ENCODE data around the gene AGAP1. TPM values are rescaled to one million over a fixed set of nuclear protein-coding genes. Genes with fewer than 3 reads are reported as not detected.

AGAP1 gene
- polyA plus RNA-seq, 4 donors = 17.5 to 19.9 (median 19.3) TPM

DNA sequence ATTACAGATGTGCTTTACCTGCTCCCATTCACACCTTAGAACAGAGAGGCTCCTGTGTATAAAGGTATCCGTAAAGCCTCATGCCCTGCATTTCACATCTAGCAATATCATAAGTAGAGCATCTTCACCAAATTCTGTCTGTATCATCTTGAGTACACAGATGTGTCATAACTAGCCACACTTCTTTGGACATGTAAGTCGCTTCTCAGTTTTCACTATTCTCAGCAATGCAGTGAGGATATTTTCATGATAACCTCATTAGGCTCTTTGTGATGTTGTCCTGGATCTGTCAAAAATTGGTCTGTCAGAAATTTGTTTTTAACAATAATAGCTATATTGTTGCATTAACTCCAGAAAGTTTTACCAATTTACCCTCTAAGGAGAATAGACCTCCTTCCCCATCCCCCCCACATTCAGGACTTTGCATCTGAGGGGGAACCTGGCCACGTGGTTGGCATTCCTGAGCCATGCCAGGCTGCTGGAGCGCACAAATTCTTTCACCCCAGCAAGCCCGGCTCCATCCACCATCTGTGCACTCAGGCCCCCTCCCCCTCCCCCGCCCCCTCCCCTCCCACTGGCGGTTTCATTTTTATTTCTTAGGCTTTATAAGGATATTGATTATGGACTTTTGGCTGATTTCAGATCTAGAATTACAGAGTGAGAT is 34.1 kb downstream of the AGAP1 start:
- DNase-seq (ENCODE audit: low read depth in 4 of 4, low spot score in 3 of 4) = no peak

DNA sequence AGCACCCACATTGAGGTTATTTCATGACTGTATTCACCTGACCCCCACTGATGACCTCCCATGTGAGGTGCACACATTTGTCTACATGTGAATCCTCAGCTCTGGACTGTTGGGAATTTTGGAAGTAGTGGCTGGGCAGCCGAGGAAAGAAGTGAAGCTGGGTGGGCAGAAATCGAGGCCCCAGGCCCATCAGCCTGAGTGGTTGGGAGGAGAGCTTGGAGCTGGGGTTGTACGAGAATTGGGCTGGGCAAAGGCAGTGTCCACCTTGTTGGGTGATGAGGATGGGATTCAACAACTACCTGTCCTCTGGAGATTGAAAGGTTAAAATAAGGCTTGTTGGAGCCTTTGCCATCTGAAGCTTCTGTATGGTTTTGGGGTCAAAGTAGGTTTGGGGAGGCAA is 35.8 kb downstream of the AGAP1 start:
- DNase-seq (ENCODE audit: low read depth in 4 of 4, low spot score in 3 of 4) = no peak

DNA sequence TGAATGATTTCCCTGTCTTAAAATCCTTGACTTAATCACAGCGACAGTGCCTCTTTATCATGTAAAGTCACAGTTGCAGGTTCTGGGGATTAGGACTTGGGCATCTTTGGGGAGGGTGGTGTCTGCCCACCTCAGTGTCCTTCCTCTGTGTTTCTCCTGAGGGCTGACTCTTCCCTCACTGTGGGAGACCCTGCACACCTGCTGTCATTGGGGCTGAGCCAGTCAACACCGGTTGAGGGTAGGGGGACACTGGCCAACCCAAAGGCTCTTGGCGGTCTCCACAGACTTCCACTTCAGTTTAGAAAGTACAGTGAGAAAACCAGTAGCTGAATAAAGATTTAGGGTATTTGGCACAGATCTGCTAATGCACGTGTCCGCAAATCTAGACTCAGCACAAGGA is 36.9 kb downstream of the AGAP1 start:
- DNase-seq (ENCODE audit: low read depth in 4 of 4, low spot score in 3 of 4) = no peak

DNA sequence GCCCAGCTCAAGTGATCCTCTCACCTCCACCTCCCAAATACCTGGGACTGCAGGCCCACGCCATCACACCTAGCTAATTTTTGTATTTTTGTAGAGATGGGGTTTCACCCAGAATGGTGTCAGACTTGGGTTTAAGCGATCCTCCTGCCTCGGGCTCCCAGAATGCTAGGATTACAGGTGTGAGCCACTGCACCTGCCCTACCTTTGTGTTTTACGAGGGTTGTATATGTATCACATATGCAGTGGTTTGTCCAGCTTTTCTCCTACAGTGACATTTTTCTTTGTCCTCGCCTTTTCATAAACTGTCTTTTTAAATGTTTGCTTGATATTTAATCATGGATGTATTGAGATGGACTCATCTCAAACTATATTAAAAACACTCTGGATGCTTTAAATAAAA is 38.5 kb downstream of the AGAP1 start:
- no peak for DNase-seq (ENCODE audit: low read depth in 4 of 4, low spot score in 3 of 4)

GRCh38 chr2:235533198-235533597 is 39.4 kb downstream of the AGAP1 start:
- DNase-seq (ENCODE audit: low read depth in 4 of 4, low spot score in 3 of 4) = no peak

DNA sequence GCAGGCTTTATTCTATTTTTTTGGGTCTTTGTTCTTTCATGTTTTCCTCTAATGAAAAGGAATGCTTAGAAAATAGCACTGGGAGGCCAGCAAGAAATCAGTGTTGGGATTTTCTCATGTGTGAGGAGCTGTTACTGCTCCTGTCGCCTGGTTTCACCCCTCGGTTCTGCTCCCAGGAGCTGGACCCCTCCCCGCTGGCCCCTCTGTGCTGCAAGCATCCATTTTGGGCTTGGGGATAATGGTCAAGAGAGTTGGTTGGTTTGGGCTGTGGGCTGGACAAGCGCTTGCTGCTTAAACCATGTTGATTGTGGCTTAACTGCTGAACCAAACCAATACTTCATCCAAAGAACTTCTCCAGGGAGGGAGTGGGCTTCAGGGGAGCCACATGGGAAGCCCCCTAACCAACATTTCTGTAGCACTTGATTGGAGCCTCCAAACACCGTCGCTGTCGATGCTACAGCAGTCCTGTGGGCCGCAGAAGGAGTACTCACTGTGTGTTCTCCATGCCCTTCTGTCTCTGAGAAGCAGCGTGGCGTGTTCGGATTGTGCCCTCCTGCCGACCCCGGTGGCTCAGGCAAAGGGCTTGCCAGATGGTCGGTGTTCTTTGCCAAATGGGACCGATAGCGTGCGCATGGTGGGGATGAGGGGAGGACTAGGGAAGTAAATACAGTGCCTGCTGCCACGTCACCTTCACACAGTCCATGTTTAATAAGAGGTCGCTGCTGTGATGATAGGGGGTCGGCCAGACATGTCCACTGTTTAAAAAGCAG is 40.0 kb downstream of the AGAP1 start:
- no peak for DNase-seq (ENCODE audit: low read depth in 4 of 4, low spot score in 3 of 4)

DNA sequence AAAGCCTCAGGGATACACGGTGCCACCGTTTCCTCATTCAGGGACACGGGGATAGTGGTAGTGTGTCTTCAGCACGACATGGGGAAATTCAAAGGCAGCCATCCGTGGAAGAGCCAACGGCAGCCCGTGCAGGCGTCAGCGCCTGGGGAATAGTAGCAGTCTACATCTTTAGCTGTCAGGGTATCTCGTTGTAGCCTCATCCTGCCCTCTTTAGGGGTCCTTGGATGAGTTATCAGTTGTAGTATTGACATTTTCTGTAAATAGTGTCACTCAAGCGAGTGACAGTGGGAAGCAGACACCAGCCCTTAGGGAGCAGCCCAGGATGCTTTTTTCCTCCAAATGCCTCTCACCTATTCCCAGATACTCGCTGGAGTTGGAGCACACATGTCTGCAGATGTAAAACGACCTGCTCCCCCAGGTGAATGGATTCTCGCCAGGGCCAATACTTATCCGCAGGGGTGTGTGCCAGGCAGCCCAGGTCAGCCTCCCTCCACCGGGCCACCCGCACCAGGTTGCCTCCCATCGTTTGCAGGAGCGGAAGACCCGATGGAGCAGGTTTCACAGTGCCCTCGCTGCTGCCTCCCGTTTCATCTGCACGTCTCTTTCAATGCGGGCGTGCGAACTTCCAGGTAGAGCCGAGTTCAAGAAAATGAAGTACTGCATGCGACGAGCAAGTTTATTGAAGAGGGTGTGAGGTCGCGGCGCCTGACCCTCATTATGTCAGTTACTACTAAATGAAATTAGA is 41.0 kb downstream of the AGAP1 start:
- no peak for DNase-seq (ENCODE audit: low read depth in 4 of 4, low spot score in 3 of 4)

DNA sequence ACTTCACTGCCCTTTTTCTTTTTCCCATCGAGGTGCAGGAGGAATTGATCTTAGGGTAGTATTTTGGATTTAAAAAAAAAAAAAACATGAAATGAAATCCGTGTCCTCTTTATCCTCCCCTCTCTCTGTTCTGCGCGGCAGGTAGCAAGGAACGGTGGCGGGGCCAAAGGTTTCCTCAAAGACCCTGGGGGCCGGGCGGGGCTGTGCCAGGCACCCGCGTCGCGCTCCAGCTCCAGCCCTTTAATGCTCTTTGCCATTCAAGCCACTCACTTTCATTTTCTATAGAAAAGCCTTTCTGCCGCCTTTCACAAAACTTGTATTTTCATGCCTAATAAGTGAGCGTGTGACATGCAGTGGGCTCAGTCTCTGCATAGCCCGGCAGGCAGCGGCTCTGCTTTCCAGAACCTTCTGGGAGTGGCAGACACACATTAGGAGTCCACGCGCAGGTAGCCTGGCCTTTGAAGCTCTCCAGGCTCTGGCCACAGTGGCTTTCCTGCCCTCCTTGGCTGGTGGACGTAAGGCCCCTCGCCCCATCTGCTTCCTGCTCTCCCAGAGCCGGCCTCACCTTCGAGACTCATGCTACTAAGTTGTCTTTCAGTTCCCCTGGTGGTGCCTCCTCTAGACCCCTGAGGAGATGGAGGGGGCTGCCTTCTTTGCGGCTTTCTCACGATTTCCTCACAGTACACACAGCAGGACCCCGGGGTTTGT is 41.7 kb downstream of the AGAP1 start:
- no peak for DNase-seq (ENCODE audit: low read depth in 4 of 4, low spot score in 3 of 4)

GRCh38 chr2:235536711-235537110 is 42.9 kb downstream of the AGAP1 start:
- DNase-seq (ENCODE audit: low read depth in 4 of 4, low spot score in 3 of 4) = no peak

DNA sequence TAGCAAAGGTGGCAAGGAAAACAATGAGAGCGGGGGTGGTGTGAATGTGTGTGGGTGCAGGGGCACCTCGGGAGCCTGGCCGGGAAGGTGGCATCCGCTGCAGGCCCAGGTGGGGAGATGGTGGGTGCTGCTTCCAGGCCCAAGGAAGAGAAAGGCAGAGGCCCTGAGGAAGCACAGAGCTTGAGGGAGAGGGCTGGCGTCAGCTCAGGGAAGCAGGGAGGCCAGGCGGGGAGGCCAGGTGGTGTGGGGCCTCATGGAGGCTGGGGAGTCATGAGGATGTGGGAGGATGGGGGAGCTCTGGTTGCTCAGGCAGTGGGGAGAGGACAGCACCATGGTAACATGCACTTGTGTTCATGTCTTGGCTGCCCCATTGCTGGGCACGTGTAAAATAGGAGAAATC is 43.3 kb downstream of the AGAP1 start:
- DNase-seq (ENCODE audit: low read depth in 4 of 4, low spot score in 3 of 4) = no peak

GRCh38 chr2:235537587-235537986 is 43.7 kb downstream of the AGAP1 start:
- DNase-seq (ENCODE audit: low read depth in 4 of 4, low spot score in 3 of 4) = no peak

GRCh38 chr2:235538144-235538639 is 44.3 kb downstream of the AGAP1 start:
- no peak for DNase-seq (ENCODE audit: low read depth in 4 of 4, low spot score in 3 of 4)

DNA sequence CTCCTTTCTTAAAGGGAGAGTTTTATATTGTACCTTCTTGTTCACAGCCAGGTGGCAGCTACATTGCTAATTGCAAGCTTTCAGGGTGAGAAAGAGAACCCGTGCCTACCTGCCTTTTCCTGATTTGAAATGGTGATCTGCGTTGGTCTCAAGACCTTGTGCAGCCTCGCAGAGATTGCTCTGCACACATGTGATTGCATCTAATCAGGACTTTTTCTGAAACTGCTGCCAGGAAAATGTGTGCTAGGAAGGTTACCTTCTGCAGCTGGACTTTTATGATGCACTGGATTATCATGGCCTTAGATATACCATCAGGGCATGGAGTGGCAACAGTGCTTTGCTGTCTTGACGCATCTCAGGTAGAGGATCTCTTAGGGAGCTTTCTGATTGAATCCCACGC is 45.1 kb downstream of the AGAP1 start:
- DNase-seq (ENCODE audit: low read depth in 4 of 4, low spot score in 3 of 4) = no peak

GRCh38 chr2:235539773-235540172 is 45.9 kb downstream of the AGAP1 start:
- DNase-seq (ENCODE audit: low read depth in 4 of 4, low spot score in 3 of 4) = no peak

- no peak for DNase-seq (ENCODE audit: low read depth in 4 of 4, low spot score in 3 of 4)
Observed at GRCh38 chr2:235541016-235541415, 47.2 kb downstream of the AGAP1 start.

- DNase-seq (ENCODE audit: low read depth in 4 of 4, low spot score in 3 of 4) = no peak
Observed at GRCh38 chr2:235541838-235542549, 48.2 kb downstream of the AGAP1 start.

GRCh38 chr2:235542733-235543127 is 48.9 kb downstream of the AGAP1 start:
- no peak for DNase-seq (ENCODE audit: low read depth in 4 of 4, low spot score in 3 of 4)

DNA sequence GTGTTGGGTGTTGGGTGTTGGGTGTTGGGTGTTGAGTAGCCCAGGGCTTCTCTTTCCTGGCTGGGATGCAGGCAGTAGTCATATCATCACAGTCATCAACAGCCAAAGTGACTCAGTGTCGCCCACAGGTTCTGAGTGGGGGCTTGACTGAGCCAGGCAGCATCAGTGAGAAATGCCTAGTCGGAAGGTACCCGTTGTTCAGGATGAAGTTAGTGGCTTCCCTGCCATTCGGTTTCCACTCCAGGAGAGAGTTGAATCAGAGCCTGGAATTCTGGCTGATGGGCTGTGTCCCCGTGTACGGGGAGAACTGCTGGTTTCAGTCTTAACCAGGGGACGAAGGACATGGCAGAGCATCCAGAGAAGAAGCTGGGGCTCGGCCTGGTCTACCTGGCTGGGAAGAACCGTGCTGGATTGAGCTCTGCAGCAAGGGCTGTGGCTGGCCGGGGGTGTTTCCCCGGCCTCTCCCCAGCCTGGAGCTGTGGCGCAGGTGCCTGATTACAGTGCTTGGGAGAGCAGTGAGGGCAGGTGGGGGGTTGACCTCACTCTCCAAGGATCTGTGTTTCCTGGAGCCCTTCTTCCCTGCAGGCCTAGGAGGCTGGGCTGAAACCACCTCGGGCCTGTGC is 49.4 kb downstream of the AGAP1 start:
- DNase-seq (ENCODE audit: low read depth in 4 of 4, low spot score in 3 of 4) = no peak

DNA sequence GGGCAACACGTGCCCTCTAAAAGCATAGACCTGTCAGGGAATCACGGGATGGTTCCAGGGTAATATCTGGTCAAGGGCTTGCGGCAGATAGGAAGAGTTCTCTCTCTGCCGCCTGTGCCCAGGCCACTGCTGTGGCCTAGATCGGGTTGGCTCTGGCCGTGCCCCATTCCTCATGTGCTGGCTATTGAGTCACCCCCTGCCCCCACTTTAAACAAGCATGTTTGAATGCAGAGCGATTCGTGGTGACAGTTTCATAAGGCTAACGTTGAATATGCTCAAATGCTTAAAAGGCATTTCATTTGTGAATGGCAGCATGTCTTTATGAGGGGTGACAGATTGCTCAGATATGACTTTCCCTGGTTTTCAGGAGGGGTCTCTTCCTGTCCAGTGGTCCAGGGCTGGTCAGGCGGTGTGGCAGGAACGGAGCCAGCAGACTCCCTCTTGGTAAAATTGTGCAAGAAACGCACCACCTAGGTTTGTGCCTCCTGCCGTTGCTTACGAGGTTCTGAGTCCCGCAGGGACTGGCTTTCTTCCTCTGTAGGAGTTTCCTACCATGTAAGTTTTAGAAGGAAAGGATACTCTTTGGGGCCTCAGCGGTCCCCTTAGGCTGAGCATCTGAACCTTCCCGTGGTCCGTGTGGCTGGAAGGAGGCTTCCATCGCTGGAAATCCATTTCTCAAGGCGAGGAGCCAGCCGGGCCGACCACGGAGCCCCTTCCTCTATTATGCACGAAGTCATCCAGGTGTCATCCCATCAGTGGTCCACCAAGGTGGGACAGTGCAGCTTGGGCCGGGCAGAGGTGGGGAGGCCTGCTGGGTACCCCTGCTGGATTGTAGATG is 50.2 kb downstream of the AGAP1 start:
- no peak for DNase-seq (ENCODE audit: low read depth in 4 of 4, low spot score in 3 of 4)

Measured in left renal pelvis (tissue), 4 donors.